Ishikawa (cell line): ENCODE data around the gene CLUH.

Experiments used
- CEBPB ChIP-seq: IDR thresholded peaks from 2 replicates; pipeline ENCODE4 v1.6.1; 2012
- CREB1 ChIP-seq: IDR thresholded peaks from 2 replicates; pipeline ENCODE4 v1.6.1; 2012; ENCODE audit warnings: low read depth
- EGR1 ChIP-seq: IDR thresholded peaks from 2 replicates; pipeline ENCODE4 v1.6.1; 2012
- EP300 ChIP-seq: IDR thresholded peaks from 2 replicates; pipeline ENCODE4 v1.6.1; 2012; ENCODE audit warnings: borderline replicate concordance
- FOXM1 ChIP-seq: IDR thresholded peaks from 2 replicates; pipeline ENCODE4 v1.6.1; 2012; ENCODE audit warnings: low read depth, borderline replicate concordance
- NFIC ChIP-seq: IDR thresholded peaks from 2 replicates; pipeline ENCODE4 v1.6.1; 2012
- RAD21 ChIP-seq: IDR thresholded peaks from 2 replicates; pipeline ENCODE4 v1.6.1; 2012; ENCODE audit warnings: low read depth
- TAF1 ChIP-seq: IDR thresholded peaks from 2 replicates; pipeline ENCODE4 v1.6.1; 2012; ENCODE audit warnings: low read depth, mild to moderate bottlenecking
- TCF12 ChIP-seq: IDR thresholded peaks from 2 replicates; pipeline ENCODE4 v1.6.1; 2012; ENCODE audit warnings: low read depth
- TEAD4 ChIP-seq: IDR thresholded peaks from 2 replicates; pipeline ENCODE4 v1.6.1; 2012
- YY1 ChIP-seq: IDR thresholded peaks from 2 replicates; pipeline ENCODE4 v1.6.1; 2012; ENCODE audit warnings: low read depth
- ZBTB7A ChIP-seq: IDR thresholded peaks from 2 replicates; pipeline ENCODE4 v1.6.1; 2012; ENCODE audit warnings: low read depth
- TF ChIP-seq, protein P1 (sequence below): IDR thresholded peaks from 2 replicates; pipeline ENCODE4 v1.6.1; 2012
- TF ChIP-seq, protein P2 (sequence below): IDR thresholded peaks from 2 replicates; pipeline ENCODE4 v1.6.1; 2012
- TF ChIP-seq, protein P3 (sequence below): IDR thresholded peaks from 2 replicates; pipeline ENCODE4 v1.6.1; 2012; ENCODE audit warnings: low read depth, mild to moderate bottlenecking

The CLUH gene

DNA sequence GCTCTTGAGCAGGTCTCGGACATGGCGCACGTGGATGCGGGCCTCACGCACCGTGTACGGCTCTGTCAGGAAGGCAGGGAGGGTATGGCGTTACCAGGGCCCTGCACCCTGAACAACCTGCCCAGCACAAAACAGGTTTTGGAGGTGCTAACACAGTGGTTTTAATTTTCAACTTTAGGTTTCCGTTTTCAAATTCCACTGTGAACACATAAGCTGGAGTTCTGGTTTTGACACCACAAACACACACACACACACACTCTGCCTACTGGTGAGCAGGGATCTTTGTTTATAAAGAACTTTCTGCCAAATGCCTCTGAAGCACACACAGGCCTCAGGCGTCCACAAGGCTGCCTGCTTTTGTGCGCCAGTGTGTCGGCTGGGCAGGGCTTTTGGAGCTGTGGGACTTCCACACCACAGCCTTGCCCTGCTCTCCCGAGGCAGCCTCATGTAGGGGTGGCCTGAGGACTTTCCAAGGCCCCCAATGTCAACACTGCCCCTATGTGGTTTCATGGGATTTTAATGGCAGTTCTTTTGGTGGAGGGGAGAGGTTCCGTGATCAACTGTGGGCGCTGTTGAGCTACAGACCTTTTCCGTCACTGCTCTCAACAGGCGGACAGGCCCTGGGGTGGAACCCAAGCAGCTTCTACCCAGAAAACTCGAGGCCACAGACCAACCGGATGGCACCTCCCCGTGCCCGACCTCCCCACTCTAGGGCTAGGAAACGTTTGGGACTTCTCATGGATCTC, 9.4 kb downstream of the CLUH start:
- TF ChIP-seq CEBPB (no peak), TCF12 (no peak), EP300 (no peak), ZBTB7A (no peak), EGR1 (no peak), YY1 (no peak), NFIC (no peak), FOXM1 (no peak), TEAD4 (no peak), CREB1 (no peak), TAF1 (no peak), RAD21 (no peak)
- TF ChIP-seq, protein P1, sequence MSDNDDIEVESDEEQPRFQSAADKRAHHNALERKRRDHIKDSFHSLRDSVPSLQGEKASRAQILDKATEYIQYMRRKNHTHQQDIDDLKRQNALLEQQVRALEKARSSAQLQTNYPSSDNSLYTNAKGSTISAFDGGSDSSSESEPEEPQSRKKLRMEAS: no peak
- TF ChIP-seq, protein P2, sequence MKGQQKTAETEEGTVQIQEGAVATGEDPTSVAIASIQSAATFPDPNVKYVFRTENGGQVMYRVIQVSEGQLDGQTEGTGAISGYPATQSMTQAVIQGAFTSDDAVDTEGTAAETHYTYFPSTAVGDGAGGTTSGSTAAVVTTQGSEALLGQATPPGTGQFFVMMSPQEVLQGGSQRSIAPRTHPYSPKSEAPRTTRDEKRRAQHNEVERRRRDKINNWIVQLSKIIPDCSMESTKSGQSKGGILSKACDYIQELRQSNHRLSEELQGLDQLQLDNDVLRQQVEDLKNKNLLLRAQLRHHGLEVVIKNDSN: no peak
- TF ChIP-seq, protein P3, sequence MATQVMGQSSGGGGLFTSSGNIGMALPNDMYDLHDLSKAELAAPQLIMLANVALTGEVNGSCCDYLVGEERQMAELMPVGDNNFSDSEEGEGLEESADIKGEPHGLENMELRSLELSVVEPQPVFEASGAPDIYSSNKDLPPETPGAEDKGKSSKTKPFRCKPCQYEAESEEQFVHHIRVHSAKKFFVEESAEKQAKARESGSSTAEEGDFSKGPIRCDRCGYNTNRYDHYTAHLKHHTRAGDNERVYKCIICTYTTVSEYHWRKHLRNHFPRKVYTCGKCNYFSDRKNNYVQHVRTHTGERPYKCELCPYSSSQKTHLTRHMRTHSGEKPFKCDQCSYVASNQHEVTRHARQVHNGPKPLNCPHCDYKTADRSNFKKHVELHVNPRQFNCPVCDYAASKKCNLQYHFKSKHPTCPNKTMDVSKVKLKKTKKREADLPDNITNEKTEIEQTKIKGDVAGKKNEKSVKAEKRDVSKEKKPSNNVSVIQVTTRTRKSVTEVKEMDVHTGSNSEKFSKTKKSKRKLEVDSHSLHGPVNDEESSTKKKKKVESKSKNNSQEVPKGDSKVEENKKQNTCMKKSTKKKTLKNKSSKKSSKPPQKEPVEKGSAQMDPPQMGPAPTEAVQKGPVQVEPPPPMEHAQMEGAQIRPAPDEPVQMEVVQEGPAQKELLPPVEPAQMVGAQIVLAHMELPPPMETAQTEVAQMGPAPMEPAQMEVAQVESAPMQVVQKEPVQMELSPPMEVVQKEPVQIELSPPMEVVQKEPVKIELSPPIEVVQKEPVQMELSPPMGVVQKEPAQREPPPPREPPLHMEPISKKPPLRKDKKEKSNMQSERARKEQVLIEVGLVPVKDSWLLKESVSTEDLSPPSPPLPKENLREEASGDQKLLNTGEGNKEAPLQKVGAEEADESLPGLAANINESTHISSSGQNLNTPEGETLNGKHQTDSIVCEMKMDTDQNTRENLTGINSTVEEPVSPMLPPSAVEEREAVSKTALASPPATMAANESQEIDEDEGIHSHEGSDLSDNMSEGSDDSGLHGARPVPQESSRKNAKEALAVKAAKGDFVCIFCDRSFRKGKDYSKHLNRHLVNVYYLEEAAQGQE: no peak

DNA sequence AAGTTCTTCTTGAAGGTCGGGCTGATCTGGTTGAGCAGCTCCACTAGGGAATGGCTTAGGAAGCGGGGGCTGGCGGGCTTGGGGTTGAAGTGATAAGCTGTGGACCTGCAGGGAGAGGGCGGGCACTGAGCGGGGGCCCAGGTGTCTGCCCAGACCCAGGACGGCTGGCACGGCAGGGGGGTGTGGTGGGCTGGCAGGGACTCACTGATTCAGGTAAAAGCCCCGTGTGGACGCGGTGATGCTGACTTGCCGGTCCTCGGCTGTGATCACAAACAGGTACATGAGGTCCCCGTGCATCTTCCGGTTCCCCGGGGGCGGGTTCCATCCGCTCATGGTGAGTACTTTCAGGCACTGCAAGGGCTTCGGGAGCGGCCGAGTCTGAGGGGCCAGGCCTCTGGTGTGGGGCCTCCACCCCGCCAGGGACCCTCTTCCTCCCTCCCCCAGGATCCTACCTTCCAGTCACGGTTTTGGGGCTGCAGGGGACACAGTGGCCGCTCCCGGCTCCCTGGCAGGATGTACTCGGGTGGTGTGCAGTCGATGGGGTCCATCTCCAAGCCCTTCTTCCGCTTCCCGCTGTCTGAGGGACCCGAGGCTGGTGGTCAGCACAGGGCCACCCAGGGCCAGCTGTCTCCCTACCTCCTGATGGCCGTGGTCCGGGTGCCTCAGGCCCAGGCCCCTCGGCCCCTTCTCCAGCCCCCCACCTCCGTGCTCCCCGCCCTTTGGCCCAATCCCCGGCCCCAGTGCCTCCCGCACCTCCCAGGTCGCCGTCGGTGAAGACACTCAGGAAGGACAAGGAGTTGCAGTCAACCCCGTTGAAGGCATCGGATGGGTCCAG, 10.2 kb downstream of the CLUH start:
- no peak for TF ChIP-seq NFIC

DNA sequence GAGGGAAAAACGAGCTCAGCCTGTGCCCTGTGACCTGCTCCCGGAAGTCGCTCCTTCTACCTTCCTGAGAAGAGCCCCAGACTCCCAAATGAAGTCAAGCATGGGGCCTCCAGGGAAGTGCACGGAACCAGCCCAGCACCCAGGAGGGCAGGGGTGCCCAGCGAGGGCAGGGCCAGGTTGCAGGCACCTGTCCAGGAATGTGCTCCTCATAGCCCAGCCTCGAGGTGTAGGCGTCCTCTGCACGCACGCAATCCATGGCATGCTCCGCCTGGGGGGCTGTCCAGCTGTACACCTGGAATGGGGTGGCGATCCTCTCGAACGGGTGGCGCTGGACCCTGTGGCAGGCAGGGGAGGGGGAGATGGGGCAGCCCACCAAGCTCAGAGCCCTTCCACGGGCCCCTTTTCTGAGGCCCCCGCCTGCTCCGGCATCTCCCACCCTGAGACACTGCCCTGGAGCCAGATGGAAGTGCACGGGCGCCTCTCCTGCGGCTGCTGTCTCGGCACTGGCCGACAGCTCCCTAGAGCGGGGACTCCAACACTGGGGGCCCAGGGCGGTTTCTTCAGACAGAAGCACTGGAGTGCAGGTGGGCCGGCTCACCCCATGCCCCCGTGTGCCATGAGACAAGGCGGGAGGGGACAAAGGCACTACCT, 10.9 kb downstream of the CLUH start:
- TF ChIP-seq, protein P1: no peak
- TF ChIP-seq EGR1 (no peak), FOXM1 (no peak), CEBPB (no peak), NFIC (no peak), TEAD4 (no peak), CREB1 (no peak), YY1 (no peak), RAD21 (no peak), TAF1 (no peak), ZBTB7A (no peak), EP300 (no peak), TCF12 (no peak)
- TF ChIP-seq, protein P2: no peak
- TF ChIP-seq, protein P3: no peak

DNA sequence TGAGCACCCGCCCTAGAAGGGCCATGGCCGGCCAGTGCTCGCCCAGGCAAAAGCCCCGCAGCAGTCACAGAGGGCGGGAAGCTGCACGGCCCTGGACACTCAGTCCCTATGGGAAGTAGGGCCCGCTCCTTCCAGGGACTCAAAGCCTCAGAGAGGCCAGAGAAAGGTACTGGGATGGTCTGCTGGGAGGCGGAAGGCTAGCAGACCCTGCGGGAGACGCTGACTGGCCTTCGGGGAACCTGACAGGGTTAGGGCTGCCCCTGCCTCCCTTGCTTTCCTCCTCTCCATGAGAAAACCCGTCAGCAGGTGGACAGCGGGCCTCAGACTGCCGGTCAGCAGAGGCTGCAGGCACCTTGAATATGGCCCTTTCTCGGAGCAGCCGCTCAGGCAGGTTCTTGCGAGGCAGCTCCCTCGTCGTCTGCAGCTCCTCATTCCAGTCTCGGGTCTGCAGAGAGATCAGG, 11.5 kb downstream of the CLUH start:
- TF ChIP-seq EGR1: no peak

DNA sequence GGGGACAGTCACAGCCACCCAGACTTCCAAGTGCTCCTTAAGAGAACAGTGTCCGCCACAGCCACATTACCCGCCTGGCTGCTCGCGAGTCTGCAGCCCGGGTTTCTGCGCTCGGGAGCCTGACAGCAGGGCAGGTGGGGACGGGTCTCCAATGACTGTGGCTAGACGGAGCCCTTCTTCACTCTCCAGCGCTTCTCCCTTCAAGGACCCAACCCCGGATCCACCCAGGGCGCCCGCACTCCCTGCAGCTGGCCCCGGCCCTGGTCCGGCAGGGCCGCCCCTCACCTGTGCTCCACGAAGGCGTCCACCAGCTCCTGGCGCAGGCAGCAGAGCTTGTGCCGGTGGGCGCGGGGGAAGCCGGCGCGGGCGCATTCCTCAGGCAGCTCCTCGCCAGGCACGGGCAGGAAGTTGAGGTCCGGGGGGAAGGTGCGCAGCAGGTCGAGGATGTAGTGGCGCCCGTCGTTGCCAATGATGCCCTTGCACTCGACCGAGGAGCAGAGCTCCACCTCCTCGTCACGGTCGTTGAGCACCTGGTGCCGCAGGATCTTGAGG, 13.9 kb downstream of the CLUH start:
- TF ChIP-seq TCF12 (no peak), TAF1 (no peak), CEBPB (no peak), NFIC (no peak), YY1 (no peak), RAD21 (no peak), EP300 (no peak), CREB1 (no peak), TEAD4 (no peak), FOXM1 (no peak)
- TF ChIP-seq, protein P1: no peak
